Ectodermal cell (in vitro differentiated cells): Measurements from ENCODE around the gene RHEB.

Experiments
- H3K27ac ChIP-seq: 2 replicates; pipeline ENCODE4 v1.7.0; 2013; ENCODE audit warnings: mild to moderate bottlenecking, low read depth, low read length; ENCODE audit not compliant: insufficient read depth, poor library complexity, severe bottlenecking
- H3K27me3 ChIP-seq: 2 replicates; pipeline ENCODE4 v1.7.0; 2013; ENCODE audit warnings: mild to moderate bottlenecking, low read length; ENCODE audit not compliant: insufficient read depth, control insufficient read depth, poor library complexity, severe bottlenecking
- H3K36me3 ChIP-seq: one replicate; pipeline ENCODE4 v1.7.0; 2013; ENCODE audit warnings: low read length; ENCODE audit not compliant: control insufficient read depth, insufficient read depth
- H3K4me1 ChIP-seq: one replicate; pipeline ENCODE4 v1.7.0; 2013; ENCODE audit warnings: low read length; ENCODE audit not compliant: control insufficient read depth, insufficient read depth
- H3K4me3 ChIP-seq: 2 replicates; pipeline ENCODE4 v1.7.0; 2013; ENCODE audit warnings: low read depth, low read length, control low read depth; ENCODE audit not compliant: insufficient read depth
- H3K9me3 ChIP-seq: 2 replicates; pipeline ENCODE4 v1.7.0; 2013; ENCODE audit warnings: mild to moderate bottlenecking, low read length, moderate library complexity; ENCODE audit not compliant: control insufficient read depth
- WGBS, 2 experiments: methylation state at CpG; one replicate each; pipeline ENCODE4 v1.1.7; 2013; ENCODE audit warnings: missing lambda C conversion rate in 2 of 2; 5-methylcytosine and 5-hydroxymethylcytosine counted together

Gene RHEB

DNA sequence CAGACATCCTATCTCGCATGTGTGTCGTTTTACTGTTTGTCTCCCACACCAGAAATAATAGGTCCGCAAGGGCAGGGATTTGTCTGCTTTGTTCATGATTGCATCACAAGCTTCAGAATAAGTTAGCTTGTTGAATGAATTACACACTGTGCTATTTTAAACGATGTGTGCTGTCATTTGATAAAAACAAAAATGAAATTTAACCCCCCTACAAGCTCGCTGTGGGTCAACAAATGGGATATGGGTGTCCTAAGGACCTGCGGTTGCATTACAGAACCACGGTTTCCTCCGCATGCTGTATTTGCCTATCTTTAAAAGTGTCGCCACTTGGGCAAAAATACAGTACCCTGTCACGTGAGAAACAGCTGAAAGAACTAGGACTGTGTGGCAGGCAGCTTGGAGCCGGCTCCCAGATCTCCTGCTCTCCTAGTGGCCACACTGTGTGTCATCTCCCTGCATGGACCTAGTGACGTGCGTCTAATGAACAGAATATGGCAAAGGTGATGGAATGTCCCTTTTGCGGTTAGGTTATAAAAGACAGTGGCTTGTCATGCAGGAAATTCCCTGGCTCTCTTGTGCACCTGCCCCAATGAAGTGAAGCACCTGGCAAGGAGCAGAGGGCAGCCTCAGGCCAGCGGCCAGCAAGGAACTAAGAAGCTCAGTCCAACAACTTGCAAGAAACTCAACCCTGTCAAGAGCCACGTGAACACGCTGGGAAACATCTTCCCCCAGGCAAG is 46.9 kb downstream of the RHEB start:
- H3K9me3 ChIP-seq, result no peaks in the 10 kb centered on the region
- H3K36me3 ChIP-seq, result peaks cover 34% of the 10 kb centered on the region
- H3K4me3 ChIP-seq, result no peak overlapping the region
- H3K4me1 ChIP-seq, result peaks cover 9% of the 10 kb centered on the region
- no peaks in the 10 kb centered on the region for H3K27me3 ChIP-seq
- WGBS, 2 experiments, result 92% methylated on average over 16 to 17 of the region's 17 CpGs
- H3K27ac ChIP-seq, result no peak overlapping the region

DNA sequence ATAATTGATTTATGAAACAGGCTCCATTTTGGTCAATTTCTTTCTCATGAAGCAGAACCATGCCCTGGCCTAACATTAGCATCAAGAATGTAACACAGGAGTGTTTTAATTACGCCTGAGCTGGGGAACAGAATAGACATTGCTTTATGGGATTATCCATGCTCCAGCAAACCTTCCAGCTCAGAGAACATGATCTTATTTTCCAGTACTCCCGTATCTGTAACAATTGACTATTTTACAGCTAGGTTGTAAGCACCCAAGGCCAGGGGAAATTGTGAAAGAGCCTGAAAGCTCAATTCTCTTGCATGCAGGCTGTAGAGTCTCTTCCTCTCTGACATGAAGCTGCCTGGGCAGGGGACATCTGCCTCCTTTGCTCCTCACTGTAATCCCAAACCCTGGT is 49.0 kb downstream of the RHEB start:
- WGBS, 2 experiments, result 78 to 79% methylated on average over 2 of the region's 2 CpGs
- no peak overlapping the region for H3K4me3 ChIP-seq

GRCh38 chr7:151469281-151469680 is 50.4 kb downstream of the RHEB start:
- WGBS, 2 experiments, result 91 to 95% methylated on average over 5 of the region's 5 CpGs
- peaks cover 50% of the 10 kb centered on the region for H3K36me3 ChIP-seq

More for the DNA sequence above, 49.0 kb downstream of the RHEB start:
- H3K36me3 ChIP-seq, result peaks cover 40% of the 10 kb centered on the region
- no peaks in the 10 kb centered on the region for H3K9me3 ChIP-seq
- no peaks in the 10 kb centered on the region for H3K27me3 ChIP-seq
- H3K27ac ChIP-seq, result peak overlapping the region; percentile 50
- peaks cover 9% of the 10 kb centered on the region for H3K4me1 ChIP-seq

DNA sequence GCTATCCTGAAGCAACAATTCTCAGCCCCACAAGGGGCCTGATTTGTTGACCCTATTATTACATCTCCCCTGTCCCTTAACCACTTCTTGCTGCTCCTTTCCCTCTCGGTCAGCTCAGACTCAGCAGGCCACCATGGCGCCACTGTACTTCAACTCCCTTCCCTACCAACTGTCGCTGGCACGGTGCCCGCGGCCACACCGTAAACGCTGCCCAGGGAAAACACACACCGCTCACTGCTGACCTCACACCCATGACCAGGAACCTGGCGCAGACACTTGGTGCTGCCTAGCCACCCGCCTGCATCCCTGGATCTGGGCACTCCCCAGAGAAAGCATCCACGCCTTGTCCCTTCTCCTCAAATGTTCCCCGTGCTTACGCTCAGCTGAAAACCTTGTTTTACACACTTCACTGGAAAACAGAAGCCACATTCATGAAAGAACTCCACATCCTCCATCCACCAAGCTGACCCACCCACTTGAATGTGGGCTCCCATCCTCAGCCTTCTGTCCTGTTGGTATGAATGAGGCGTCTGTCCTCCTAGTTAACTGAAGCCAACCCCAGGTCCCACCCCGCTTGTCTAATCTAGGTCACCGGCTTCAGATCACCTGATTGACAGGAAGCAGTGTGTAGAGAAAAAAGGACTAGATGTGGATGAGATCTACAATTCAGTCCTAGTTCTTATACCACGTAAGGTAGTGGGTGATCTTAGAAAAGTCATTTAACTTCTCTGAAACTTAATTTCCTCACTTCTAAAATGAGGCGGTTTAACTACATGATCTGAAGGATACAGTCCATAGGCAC is 51.3 kb downstream of the RHEB start:
- no peak overlapping the region for H3K4me3 ChIP-seq
- H3K27ac ChIP-seq, result no peak overlapping the region
- no peaks in the 10 kb centered on the region for H3K27me3 ChIP-seq
- WGBS, 2 experiments, result 95 to 96% methylated on average over 17 to 19 of the region's 19 CpGs
- H3K9me3 ChIP-seq, result no peaks in the 10 kb centered on the region
- peaks cover 43% of the 10 kb centered on the region for H3K36me3 ChIP-seq
- H3K4me1 ChIP-seq, result peaks cover 9% of the 10 kb centered on the region

More at GRCh38 chr7:151469281-151469680, 50.4 kb downstream of the RHEB start:
- H3K9me3 ChIP-seq, result no peaks in the 10 kb centered on the region
- H3K27ac ChIP-seq, result no peak overlapping the region
- no peaks in the 10 kb centered on the region for H3K27me3 ChIP-seq
- H3K4me1 ChIP-seq, result peaks cover 9% of the 10 kb centered on the region
- H3K4me3 ChIP-seq, result no peak overlapping the region

- H3K4me3 ChIP-seq, result no peak overlapping the region
- no peaks in the 10 kb centered on the region for H3K27me3 ChIP-seq
- 95 to 96% methylated on average over 8 of the region's 8 CpGs for WGBS, 2 experiments
- H3K9me3 ChIP-seq, result peaks cover 5% of the 10 kb centered on the region
- peaks cover 27% of the 10 kb centered on the region for H3K36me3 ChIP-seq
- H3K4me1 ChIP-seq, result peaks cover 5% of the 10 kb centered on the region
- H3K27ac ChIP-seq, result no peak overlapping the region
Measured at GRCh38 chr7:151465169-151465568, 54.5 kb downstream of the RHEB start.

GRCh38 chr7:151462306-151462779 is 57.4 kb downstream of the RHEB start:
- Histone ChIP-seq H3K4me3 (no peak overlapping the region), H3K4me1 (peaks cover 15% of the 10 kb centered on the region), H3K27me3 (no peaks in the 10 kb centered on the region), H3K27ac (no peak overlapping the region), H3K36me3 (peaks cover 13% of the 10 kb centered on the region), H3K9me3 (peaks cover 5% of the 10 kb centered on the region)
- 59 to 73% methylated on average over 1 of the region's 1 CpG for WGBS, 2 experiments

- Histone ChIP-seq H3K27me3 (no peaks in the 10 kb centered on the region), H3K9me3 (peaks cover 5% of the 10 kb centered on the region), H3K4me3 (no peak overlapping the region), H3K4me1 (peaks cover 15% of the 10 kb centered on the region), H3K36me3 (peaks cover 10% of the 10 kb centered on the region), H3K27ac (no peak overlapping the region)
- WGBS, 2 experiments, result 92 to 94% methylated on average over 4 of the region's 4 CpGs
Measured at GRCh38 chr7:151461942-151462230, 57.8 kb downstream of the RHEB start.

DNA sequence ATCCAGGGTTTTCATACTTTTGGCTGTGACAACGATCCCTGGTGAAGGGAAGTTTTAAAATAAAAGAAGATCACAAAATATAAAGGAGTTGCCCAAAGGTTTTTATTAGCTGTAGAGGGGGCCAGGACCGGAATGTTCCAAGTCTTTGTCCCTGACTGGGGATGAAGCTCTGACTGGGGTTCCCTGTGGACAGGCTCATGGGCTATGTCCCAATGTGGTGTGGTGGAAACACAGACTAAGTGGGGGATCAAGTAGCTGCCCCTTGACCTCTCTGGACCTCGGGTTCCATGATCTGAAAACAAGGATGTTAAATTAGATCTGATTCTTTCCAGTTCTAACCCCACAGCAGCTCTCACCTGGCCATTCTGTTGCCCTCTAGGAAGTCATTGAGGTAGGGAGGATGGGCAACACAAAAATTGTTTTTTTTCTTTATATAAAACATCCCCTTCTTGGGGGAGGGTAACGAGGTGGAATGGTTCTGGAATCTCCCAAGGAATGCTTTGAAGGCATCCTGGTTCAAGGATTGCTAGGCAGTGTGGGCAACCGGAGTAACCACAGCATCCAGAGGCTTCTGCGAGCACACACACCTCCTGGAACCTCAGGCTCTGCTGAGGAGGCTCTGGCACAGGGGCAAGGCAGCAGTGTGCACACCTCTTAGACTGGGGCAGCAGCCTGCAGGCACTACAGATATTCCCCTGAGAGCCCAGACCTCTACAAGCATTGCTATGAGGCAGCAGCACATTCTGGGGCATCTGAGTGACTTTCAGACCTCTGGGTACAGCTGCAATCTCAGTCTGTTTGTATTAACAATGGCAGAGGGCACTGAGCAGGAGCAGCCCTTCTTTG is 58.4 kb downstream of the RHEB start:
- 94 to 95% methylated on average over 6 of the region's 6 CpGs for WGBS, 2 experiments
- H3K9me3 ChIP-seq, result peaks cover 5% of the 10 kb centered on the region
- no peak overlapping the region for H3K27ac ChIP-seq
- peaks cover 15% of the 10 kb centered on the region for H3K4me1 ChIP-seq
- no peak overlapping the region for H3K4me3 ChIP-seq
- H3K36me3 ChIP-seq, result peaks cover 10% of the 10 kb centered on the region
- no peaks in the 10 kb centered on the region for H3K27me3 ChIP-seq

GRCh38 chr7:151460474-151460855 is 59.2 kb downstream of the RHEB start:
- no peaks in the 10 kb centered on the region for H3K27me3 ChIP-seq
- 91 to 93% methylated on average over 10 of the region's 10 CpGs for WGBS, 2 experiments
- peaks cover 5% of the 10 kb centered on the region for H3K9me3 ChIP-seq
- H3K27ac ChIP-seq, result peak overlapping the region; percentile 90
- H3K4me3 ChIP-seq, result no peak overlapping the region
- peaks cover 15% of the 10 kb centered on the region for H3K4me1 ChIP-seq
- peaks cover 9% of the 10 kb centered on the region for H3K36me3 ChIP-seq
